Anterior cingulate cortex (tissue), 58 donors: Measurements from ENCODE around the gene PSMA4.
"Not testable (repeated sequence)": the region's sequence is repeated elsewhere in the genome, so short reads cannot be mapped to it uniquely, and the experiment has no call there.

Experiments
- DNase-seq, 58 donors: peaks; one replicate each; lab custom pipeline; 2025; lab: John Stamatoyannopoulos, UW

The PSMA4 gene

GRCh38 chr15:78540141-78540870 is at the start of gene PSMA4:
Gene PSMA4 (plus strand): TSS chr15:78540444. CDS start chr15:78541928, 1,484 bp downstream.
- peak in 57 of 58 donors; percentile 66 to 98 (median 90) for DNase-seq

GRCh38 chr15:78492872-78493271 is 47.4 kb upstream of the PSMA4 start:
- DNase-seq: no peak

GRCh38 chr15:78501857-78502256 is 38.4 kb upstream of the PSMA4 start:
- no peak for DNase-seq

GRCh38 chr15:78502641-78503040 is 37.6 kb upstream of the PSMA4 start:
- DNase-seq: no peak

GRCh38 chr15:78506971-78507830 is 33.0 kb upstream of the PSMA4 start, which contains the start of gene HYKK:
Gene HYKK (plus strand): TSS chr15:78507577. CDS start chr15:78513089, 5,512 bp downstream.
- peak; percentile 49 to 96 (median 86) for DNase-seq

DNA sequence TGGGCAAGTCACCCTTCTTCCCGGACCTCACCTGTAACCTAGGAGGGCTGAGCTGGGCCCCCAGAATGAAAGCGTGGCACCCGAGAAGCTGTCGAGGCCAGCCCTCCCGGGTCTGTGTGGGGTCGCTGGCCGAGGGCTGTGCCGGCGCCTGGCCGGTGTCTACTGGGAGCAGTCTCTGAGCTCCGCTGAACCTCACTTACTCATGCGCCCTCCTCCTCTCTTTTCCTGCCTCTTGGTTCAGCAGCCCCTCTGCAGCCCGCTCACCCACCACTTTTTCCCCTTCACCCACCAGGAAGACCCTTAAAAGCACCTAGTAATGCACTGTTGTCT is 32.4 kb upstream of the PSMA4 start:
- DNase-seq: peak in 1 of 58 donors; percentile 27

DNA sequence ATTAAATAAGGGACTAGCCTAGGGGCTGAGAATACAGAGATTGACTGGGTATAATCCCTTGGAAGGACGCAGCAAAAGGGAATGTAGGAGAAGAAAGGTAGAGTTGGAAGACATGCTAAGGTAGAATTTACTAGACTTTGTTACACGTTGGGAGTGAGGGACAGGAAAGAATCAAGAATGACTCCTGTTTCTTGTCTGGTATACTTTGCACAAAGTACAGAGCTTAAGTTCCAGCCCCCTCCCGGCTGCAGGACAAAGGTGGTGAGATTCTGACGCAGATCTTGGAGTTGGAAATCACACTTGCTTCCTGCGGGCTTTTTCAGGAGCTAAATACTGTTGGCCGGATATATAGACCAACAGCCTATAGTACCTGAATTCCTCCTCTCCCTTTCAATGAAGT is 32.0 kb upstream of the PSMA4 start:
- DNase-seq: no peak

DNA sequence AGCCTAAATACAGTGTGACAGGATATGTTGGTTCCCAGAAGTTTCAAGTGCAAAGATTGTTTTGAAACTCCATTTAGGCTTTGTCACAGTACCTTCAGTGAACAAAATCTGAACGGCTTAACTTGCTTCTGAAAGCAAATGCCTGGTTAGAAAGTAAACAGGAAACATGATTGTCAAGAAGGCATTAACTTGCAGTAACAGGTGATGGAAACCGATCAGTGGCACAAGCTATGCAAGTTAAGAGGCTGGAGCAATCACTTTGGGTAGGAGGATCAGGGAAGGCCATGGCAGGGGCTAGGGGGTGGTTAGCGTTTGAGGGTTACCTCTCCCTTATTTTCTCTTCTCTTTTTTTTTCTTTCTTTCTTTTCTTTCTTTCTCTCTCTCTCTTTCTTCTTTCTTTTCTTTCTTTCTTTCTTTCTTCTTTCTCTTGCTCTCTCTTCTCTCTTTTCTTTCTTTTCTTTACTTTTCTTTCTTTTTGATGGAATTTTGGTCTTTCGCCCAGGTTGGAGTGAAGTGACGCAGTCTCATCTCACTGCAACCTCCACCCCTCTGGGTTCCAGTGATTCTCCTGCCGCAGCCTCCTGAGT is 30.4 kb upstream of the PSMA4 start:
- no peak for DNase-seq

- not testable (repeated sequence) for DNase-seq
These were observed 20.2 kb upstream of the PSMA4 start for GRCh38 chr15:78520035-78520434.

DNA sequence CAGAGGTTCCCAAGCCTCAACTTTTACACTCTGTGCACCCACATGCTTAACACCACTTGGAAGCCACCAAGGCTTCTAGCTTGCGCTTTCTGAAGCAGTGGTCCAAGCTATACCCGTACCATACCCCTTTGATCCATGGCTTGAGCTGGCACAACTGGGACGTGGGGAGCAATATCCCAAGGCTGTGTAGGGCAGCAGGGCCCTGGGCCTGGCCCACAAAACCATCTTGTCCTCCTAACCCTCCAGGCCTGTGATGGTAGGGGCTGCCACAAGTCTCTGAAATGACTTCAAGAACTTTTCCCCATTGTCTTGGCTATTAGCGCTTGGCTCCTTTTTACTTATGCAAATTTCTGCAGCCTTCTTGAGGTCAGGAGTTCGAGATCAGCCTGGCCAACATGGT is 16.0 kb upstream of the PSMA4 start:
- DNase-seq: no peak

DNA sequence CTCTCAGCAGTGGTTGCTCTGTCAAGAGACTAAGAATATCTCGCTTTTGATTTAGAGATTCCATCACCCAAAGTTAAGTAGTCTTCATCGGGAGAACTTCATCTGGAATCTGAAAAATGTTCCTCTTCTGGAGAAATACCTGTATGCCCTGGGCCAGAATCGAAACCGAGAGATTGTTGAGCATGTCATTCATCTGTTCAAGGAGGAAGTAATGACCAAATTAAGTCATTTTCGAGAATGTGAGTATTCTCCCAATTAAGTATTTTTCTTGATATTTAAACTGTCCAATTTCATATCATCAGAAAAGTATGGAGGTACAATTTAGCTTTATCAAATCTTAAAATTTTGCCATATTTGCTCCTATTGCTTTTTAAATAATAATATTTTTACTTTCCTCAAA is 12.9 kb upstream of the PSMA4 start:
- no peak for DNase-seq

GRCh38 chr15:78533331-78533730 is 6.9 kb upstream of the PSMA4 start:
- DNase-seq: peak in 11 of 58 donors; percentile 2 to 63 (median 10)

DNA sequence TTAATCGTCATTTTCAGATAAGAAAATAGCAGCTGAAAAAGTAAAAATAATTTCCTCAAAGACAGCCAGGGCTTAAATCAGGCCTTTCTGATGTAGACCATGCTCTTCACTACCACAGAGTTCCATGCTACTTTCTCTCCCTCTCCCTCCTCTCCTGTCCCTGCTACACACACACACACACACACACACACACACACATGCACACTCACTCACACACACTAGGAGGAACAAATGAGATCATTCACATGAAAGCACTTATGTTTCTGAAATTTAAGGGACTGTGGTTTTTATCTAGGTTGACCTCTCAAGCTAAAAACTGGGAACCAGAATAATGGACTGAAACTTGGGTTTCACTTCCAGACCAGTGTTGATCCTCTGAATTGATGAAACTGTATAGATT is 4.1 kb upstream of the PSMA4 start:
- DNase-seq: no peak

DNA sequence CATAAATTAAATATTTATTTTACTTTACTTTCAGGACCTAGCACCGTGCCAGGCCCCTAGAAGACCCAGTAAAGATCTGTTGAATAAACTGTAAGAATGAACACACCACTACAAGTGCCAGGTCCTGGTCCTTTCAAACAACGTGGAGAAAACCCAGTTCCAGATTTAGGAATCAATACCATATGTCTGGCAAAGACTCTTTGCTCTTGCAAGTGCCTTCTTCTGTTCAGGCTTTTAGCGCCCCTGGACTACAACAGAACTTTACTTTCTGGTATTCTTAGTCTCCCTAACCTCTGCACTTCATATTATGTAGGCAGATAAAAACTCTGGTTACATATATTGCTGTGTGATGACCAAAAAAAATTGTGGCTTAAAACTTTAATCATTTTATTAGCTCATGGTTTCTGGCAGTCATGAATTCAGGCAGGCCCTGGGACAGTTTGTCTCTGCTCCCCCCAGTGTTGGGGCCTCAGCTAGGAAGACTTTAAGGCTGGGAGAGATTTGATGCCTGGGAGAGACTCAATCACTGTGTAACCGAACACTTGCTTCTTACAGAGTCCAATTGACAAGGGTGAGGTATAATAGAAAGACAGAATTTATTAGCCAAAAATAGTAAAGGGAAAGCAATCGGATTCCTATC is 2.9 kb upstream of the PSMA4 start:
- DNase-seq: no peak

DNA sequence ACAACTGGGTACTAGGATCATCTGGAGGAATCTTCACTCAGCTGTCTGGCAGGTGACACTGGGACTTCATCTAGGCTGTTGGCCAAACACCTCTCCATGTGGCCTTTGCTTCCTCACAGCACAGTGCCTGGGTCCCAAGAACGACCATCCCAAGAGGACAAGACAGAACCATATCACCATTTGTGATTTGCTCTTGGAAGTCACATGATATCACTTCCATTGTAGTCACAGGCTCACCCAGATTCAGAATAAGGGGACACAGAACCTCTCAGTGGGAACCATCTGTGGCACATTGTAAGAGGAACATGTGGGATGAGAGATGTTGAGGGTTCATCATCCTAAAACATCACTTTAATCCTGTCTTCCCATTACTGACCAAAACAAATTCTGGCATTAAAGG is 1.9 kb upstream of the PSMA4 start:
- no peak for DNase-seq

GRCh38 chr15:78539464-78540140 is 642 bp upstream of the PSMA4 start:
- peak in 1 of 58 donors; percentile 12 for DNase-seq

DNA sequence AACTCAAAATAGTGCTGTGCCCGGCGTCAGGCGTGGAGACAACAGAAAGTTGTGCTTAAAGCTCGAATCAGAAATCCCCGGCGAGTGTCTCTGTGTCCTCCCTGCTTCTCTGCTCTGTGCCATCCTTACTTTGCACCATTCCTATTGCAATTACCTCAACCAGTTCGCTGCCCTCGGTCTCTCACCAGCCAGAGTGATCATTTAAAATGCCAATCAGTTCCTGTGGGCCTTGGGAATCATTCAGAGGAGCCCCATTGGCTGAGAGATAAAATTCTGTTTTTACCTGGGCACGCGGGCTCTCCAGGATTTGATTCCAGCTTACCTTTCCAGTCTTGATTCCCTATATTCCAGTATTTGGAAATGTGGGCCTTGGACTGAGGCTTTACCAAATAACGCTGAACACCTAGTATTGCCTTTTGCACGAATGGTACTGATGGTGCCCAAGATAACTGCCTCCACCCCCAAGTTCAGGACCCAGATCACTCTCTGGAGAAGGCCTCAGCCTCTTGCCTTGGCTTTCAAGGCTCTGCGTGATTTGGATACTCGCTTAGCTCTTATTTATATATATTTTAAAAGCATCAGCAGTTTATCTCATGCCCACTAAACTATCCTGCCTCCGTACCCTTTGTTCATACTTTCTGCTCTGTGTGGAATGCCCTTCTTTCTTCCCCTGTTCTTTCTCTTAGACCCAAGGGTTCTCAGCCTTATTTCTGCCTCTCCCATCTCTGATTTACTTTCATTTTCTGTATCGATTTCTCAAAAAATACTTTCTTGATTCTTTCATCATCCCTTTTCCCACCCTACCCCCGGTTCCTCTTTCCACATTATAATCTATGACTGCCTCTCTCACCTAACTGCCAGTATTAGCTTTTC is 863 bp downstream of the PSMA4 start:
- DNase-seq: no peak

- no peak for DNase-seq
These were observed 1.4 kb downstream of the PSMA4 start for GRCh38 chr15:78541744-78542034.

DNA sequence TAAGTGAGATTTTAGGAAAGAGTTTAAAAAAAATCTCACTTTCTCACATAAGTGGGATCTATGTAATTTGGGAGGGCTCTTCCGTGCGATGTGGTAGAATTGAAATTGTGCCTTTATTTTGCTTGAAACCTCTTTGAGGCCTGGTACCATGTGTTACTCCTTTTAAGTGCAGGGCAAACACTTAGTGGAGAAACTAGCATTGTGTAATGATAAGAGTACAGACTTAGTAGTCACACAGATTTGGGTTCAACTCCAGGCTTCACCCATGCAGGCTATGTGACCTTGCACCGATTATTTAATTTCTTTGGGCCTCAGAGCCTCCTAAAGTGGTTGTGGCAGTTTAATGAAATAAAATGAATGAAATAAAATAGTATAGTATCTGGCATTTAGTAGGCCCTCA is 2.4 kb downstream of the PSMA4 start:
- no peak for DNase-seq

GRCh38 chr15:78550194-78550593 is 9.9 kb downstream of the PSMA4 start:
- DNase-seq: no peak
